ENCODE measurements around the gene GLIS1. TPM values are rescaled to one million over a fixed set of nuclear protein-coding genes. Genes with fewer than 3 reads are reported as not detected.

GLIS1 gene
- total RNA-seq, 1 experiment from 2014 or later, result 0.39 TPM

GRCh38 chr1:53586765-53587164 lies 152.2 kb downstream of the GLIS1 start:
- BruUV-seq (replicated peaks), result no TSS peak

More at GRCh38 chr1:53586765-53587164, 152.2 kb downstream of the GLIS1 start:
- H4K20me1 ChIP-seq (ENCODE audit: insufficient read depth), result no peaks in the 10 kb centered on the region
- no peaks in the 10 kb centered on the region for H3K9me2 ChIP-seq (ENCODE audit: insufficient read depth)
- no peak for DNase-seq (ENCODE audit: low read depth, low spot score)
- H3K27me3 ChIP-seq (ENCODE audit: insufficient read depth, low read length), result peaks cover 9% of the 10 kb centered on the region; the same call in 1 of the 2 replicates
- no peak overlapping the region for H3K4me2 ChIP-seq (ENCODE audit: low read length)
- H3K27ac ChIP-seq (ENCODE audit: low read depth, low read length), result no peak overlapping the region
- no peak for ATAC-seq
- no peaks in the 10 kb centered on the region for H3K36me3 ChIP-seq (ENCODE audit: control insufficient read depth in 1 of 2, insufficient read depth in 2 of 2, low read length in 2 of 2)
- intact Hi-C loops (cut with micrococcal nuclease), result no loop called here
- no peak overlapping the region for H3K9ac ChIP-seq (ENCODE audit: low read length)
- TF ChIP-seq FOSL1 (IDR thresholded peaks at IDR 0.05; ENCODE audit: low read depth) (no peak), CBX3 (IDR thresholded peaks at IDR 0.05; ENCODE audit: low read depth) (no peak), ZFX (IDR thresholded peaks at IDR 0.05) (no peak), SP1 (IDR thresholded peaks at IDR 0.05; ENCODE audit: low read depth) (no peak), RAD21 (IDR thresholded peaks at IDR 0.05; ENCODE audit: low read depth) (no peak), ZNF274 (IDR thresholded peaks at IDR 0.05; ENCODE audit: low read depth, low read length) (no peak), CEBPB (IDR thresholded peaks at IDR 0.05; ENCODE audit: low read depth) (no peak), EGR1 (IDR thresholded peaks at IDR 0.05; ENCODE audit: low read depth) (no peak), SRF (IDR thresholded peaks at IDR 0.05; ENCODE audit: low read depth) (no peak), ATF3 (IDR thresholded peaks at IDR 0.05) (no peak), EZH2 (IDR thresholded peaks at IDR 0.05) (no peak), CTCF (IDR thresholded peaks at IDR 0.05 in 2 of 3, conservative IDR thresholded peaks at IDR 0.05 in 1 of 3; ENCODE audit: borderline replicate concordance in 1 of 3, insufficient read depth in 1 of 3, low read depth in 2 of 3, low read length in 2 of 3) (no peak), POLR2AphosphoS5 (IDR thresholded peaks at IDR 0.05; ENCODE audit: low read depth, low read length) (no peak), YY1 (IDR thresholded peaks at IDR 0.05; ENCODE audit: extremely low read depth, insufficient replicate concordance, low read depth, low read length) (no peak), JUND (IDR thresholded peaks at IDR 0.05) (no peak), EZH2phosphoT487 (IDR thresholded peaks at IDR 0.05; ENCODE audit: borderline replicate concordance) (no peak), ELF1 (IDR thresholded peaks at IDR 0.05; ENCODE audit: borderline replicate concordance, low read depth) (no peak), SIN3A (IDR thresholded peaks at IDR 0.05; ENCODE audit: low read depth) (no peak)
- TF ChIP-seq, protein P1, sequence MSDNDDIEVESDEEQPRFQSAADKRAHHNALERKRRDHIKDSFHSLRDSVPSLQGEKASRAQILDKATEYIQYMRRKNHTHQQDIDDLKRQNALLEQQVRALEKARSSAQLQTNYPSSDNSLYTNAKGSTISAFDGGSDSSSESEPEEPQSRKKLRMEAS (IDR thresholded peaks at IDR 0.05), result no peak
- H3K9me3 ChIP-seq (ENCODE audit: control insufficient read depth in 1 of 2, insufficient read depth in 1 of 2, low read depth in 1 of 2, low read length in 2 of 2), result no peaks in the 10 kb centered on the region
- no peak overlapping the region for H3K4me3 ChIP-seq (replicated peaks in 1 of 2; ENCODE audit: low read depth in 1 of 2, low read length in 2 of 2)
- ChIA-PET POLR2A (no interaction called here), CTCF (no interaction called here), RAD21 (ENCODE audit: low non-redundant PET in 1 of 2, low total read pairs in 2 of 2, uncharacterized antibody in 2 of 2, unreplicated experiment in 2 of 2) (no interaction called here)
- H3K4me1 ChIP-seq (ENCODE audit: control insufficient read depth in 1 of 2, insufficient read depth in 2 of 2, low read length in 2 of 2), result peaks cover 5 to 8% of the 10 kb centered on the region in 2 experiments; a peak in 2 of 4 replicates
- no peak overlapping the region for H2AFZ ChIP-seq (ENCODE audit: low read depth, low read length, poor library complexity, severe bottlenecking)
- no peaks in the 10 kb centered on the region for H3K79me2 ChIP-seq (ENCODE audit: insufficient read depth, low read length)
